SK-N-SH (cell line): ENCODE data around the gene PDE10A.

Source experiments
- FOXM1 ChIP-seq: IDR thresholded peaks from 2 replicates; pipeline ENCODE4 v1.4.0; 2012; ENCODE audit warnings: low read depth, mild to moderate bottlenecking
- JUND ChIP-seq: IDR thresholded peaks from 2 replicates; pipeline ENCODE4 v1.4.0; 2012
- POLR2AphosphoS5 ChIP-seq: IDR thresholded peaks from 2 replicates; pipeline ENCODE4 v1.6.1; 2012; ENCODE audit warnings: low read depth, low read length
- USF1 ChIP-seq: IDR thresholded peaks from 2 replicates; pipeline ENCODE4 v1.4.0; 2012; ENCODE audit warnings: low read depth, borderline replicate concordance

GRCh38 chr6:165481921-165482320 lies 181.1 kb downstream of the PDE10A start:
- TF ChIP-seq USF1 (no peak), FOXM1 (no peak), JUND (no peak), POLR2AphosphoS5 (no peak)
